GM18519 (cell line): ENCODE measurements around the gene CHURC1.

Experiments used
- ATAC-seq: cut with Tn5 transposase; IDR thresholded peaks from one replicate; pipeline ENCODE4 v1.9.1; 2021; ENCODE audit warnings: mild to moderate bottlenecking, moderate library complexity; ENCODE audit not compliant: unreplicated experiment, low FRiP score

Gene CHURC1

DNA sequence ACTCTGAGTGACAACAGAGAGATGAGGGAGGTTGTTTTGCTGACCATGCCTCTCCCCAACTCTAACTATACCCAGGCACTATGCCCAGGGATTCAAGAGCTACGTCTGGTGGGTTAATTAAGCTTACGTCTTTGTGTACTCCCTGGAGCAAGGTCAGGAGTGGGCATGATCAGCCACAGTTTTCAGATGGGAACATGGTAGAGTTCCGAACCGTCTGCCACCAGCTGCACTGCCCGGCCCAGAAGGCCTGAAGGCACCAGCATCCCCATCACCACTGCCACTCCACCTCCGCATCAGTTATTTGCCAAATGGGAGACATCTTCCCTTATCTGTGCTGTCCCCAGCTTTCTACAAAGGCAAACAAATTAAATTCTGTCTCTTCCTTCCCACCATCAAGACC lies 39.4 kb downstream of the CHURC1 start:
- ATAC-seq = no peak

DNA sequence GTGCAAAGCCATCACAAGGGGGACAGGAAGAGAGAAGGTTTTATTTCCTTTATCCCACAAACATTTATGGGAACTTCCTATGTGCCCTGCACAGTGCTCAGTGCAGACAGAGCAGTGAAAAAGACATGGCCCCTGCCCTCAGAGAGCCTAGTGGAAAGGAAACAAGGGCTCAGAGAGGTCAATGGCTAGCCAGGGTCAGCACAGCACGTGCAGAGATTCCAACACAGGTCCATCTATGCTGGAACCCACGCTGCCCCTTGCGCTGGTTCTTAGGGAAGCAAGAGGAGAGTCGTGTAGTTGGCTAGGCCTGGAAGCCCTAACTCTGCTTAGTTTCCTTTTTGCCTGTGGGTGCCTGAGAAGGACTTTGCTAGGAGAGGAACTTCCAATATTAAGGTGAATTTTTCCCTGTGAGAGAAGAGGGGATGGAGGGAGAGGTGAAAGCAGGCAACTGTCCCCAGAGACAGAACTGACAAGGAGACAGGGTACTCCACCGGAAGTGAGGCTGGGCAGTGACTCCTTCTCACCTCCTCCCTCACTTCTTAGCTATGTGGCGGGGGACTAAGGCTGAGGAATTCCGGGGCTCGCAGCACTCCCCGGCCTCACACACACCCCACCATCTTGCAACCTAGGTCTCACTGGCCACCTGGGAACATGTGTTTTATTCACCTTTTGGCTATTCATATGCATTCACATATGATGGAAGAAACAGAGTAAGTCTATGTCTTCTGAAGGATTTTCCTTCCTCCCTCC lies 40.4 kb downstream of the CHURC1 start:
- no peak for ATAC-seq

DNA sequence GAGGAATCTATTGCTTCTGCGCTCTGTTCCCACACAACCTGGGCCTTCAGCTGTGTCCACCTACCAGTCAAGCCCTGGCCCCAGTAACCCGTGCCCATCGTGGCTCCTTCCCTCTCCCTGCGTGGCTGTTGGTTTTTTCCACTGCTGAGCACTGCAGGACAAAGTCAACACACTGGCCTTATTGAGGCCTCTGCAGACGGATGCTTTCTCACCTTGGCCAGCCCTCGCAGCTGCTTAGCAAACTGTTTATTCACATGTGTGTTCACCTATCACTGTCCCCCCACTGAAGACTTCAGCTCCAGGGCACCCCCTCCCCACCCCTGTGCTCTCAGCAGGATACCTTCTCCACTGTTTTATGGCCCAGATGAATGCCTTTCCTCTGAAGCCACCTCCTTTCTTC lies 41.0 kb downstream of the CHURC1 start:
- ATAC-seq = no peak

DNA sequence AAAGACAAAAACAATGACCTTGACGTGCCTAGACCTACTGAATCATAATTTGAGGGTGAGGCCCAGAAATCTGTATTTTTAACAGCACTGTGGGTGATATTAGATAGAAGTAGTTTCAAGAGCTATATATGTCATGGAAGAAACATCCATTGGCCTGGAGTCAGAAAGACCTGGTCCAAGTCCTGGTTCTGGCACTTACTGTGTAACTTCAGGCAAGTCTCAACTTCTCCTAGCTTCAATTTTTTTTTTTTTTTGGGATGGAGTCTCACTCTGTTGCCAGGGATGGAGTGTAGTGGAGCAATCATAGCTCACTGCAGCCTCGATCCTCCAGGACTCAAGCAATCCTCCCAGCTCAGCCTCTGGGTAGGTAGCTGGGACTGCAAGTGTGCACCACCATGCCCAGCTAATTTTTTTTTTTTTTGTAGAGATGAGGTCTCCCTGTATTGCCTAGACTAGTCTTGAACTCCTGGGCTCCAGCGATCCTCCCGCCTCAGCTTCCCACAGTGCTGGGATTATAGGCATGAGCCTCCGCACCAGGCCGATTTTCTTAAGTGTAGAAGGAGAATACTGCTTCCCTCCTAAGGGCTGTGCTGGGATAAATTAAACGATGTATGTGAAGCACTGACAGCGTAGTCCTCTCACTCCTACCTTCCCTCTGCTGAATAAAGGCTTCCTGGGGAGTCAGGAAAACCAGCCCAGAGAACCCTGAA lies 42.6 kb downstream of the CHURC1 start:
- ATAC-seq = no peak

DNA sequence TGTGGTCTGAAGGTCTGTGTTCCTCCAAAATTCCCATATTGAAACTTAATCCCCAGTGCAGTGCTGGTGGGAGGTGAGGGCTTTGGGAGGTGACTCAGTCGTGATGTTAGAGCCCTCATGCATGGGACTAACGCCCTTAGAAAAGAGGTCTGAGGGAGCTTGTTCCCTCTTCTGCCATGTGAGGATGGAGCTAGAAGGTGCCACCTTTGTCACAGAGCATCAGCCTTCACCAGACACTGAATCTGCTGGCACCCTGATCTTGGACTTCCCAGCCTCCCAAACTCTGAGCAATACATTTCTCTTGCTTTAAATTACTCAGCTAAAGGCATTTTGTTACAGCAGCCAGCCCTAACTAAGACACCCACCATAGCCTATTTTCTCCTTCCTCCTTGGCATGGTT lies 43.9 kb downstream of the CHURC1 start:
- no peak for ATAC-seq

DNA sequence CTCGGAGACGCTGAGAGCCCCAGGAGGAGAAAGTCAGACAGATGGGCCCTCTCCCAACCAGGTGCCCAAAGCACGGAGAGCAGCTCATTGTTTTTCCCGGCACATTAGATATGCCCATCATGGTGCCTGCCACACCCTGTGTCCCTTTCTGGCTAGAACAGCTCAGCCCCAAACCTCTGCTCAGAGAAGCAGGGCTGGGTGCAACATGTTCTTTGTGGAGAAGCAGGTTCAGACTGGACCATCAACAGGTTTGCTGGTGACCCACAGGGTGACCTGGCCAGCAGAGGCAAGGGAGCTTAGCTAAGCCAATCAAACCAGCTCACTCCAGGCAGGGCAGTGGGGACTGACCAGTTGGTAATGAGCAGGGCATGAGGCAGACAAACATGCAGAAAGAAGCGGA lies 44.5 kb downstream of the CHURC1 start:
- no peak for ATAC-seq

DNA sequence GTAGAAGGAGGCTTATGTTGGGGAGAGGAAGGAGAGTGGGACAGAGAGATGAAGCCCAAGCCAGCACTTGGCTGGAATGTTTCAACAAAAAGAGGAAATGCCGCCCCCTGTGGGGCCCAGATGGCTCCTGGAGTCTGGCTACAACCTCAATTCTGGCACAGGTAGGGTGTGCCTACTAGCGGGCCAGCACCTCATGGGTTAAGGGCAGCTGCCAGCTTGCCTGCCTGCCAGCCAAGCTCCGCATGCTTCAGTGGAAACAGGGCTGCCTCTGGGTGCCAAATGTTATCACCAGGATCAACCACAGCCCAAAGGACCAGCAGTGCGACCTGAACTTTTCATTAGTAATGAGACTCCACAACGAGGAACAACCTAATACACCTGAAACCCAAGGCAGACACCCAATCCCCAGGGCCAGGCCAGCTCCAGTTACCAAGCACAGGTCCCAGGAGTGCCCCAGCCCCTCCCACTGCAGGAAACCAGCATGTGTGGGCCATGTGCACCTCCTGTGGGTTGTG lies 46.6 kb downstream of the CHURC1 start:
- no peak for ATAC-seq

DNA sequence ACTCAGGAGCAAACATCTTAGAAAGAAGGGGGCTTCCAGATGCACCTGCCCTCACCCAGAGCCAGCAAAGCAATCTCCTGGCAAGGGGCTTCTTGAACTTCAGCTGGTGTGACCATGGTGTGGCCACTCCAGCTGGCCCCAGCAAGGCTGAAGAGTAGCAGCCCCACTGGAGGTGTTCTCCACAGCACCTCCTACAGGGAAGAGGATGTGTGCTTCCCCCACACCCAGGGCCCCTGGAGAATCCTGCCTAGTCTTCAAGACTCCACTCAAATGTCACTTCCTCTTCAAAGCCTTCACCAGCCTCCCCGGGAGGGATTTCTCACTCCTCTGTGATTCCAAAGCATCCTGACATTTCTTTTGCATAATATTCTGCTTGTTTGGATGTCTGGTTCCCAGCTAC lies 49.4 kb downstream of the CHURC1 start:
- ATAC-seq = no peak

DNA sequence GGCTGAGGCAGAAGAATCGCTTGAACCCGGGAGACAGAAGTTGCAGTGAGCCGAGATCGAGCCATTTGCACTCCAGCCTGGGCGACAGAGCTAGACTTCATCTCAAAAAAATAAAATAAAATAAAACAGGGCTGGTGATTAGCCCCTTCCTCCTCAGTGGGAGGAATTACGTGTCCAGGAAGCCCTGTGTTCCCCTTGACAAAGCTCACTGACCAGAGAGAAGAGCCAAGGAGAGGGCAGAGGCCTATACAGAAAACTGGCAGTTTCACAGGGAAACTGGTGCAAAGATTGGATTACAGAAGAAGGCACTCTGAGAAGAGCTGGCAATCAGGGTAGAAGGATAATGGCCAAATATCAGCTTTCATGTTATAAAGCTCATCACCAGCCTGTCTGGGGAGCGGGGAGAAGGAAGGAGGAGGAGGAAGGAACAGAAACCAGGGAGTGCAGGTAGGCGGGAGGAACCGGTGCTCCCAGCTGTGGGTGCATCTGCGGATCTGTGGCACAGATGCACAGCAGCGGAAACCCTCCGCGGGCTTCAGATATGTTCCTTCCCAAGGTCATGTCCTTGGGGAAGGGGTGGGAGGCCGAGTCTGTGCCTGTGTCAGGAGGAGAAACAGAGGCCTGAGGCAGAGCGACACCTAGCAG lies 51.2 kb downstream of the CHURC1 start:
- no peak for ATAC-seq

DNA sequence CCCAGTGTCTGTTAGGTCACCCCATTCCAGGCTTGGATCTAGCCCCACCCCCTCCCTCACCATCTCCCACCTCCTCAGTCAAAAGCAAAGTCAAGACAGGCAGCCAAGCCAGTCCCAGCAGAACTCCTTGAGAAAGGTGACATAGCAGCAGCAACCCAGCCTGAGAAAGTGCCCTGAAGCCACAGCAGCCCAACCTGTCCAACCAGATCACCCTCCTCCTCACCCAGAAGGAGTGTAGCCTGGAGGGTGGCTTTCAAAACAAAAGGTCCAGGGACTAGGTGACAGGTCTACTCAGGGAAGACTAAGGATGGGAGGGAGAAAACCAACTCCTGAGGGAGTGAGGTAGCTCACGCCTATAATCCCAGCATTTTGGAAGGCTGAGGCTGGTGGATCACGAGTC lies 52.7 kb downstream of the CHURC1 start:
- ATAC-seq = no peak

DNA sequence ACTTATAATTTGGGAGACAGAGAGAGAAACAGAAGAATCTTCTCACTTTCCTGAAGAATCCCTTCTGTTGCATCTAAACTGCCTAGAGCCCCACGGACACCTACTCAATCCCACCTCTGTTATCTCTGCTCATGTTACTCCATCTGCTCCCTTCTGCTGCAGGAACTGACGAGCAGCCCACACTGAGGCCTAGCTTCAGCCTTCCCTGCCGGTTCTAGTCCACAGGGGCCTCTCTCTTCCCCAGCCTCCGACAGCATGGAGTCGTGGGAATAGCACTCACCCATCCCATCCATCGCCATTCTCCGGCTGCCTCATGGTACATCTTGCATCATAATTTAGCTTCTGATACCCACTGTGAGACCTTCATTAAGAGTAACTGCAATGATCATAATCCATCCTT lies 53.9 kb downstream of the CHURC1 start:
- ATAC-seq = no peak

DNA sequence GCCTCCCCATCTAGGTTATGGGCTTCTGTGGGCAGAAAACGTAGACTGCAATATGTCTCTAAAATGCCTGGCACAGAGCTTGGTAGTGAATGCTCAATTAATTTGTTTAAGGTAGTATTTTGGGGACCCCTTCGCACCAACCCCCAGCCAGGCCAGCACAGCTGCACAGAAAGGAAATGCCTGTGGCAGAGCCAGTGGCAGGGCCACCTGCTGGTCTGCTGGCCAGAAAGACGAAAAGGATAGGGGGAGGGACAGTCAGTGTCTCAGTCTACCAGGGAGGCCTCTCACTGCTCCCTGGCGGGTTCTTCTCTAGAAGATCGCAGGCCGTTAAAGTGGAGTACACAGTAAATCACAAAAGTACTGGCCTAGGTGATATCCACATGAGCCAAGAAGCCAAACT lies 54.4 kb downstream of the CHURC1 start:
- ATAC-seq = no peak

DNA sequence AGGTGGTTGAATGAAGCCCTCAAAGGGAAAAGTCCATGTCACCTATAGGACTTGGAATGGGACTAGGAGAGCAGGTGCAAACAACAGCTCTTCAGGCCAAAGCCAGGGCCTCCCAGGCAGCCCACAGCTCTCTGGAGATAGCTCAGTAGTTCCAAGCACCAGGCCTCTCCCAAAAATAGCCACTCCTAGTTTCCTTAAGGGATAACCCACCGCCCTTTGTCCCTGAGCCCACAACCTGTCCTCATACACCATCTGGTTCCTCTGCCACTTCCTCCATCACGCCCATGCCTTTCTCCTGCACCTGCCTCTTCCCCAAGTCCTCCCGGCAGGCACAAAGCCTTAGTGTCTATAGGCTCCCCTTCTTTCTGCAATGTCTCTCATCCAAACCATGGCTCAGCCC lies 55.8 kb downstream of the CHURC1 start:
- no peak for ATAC-seq

DNA sequence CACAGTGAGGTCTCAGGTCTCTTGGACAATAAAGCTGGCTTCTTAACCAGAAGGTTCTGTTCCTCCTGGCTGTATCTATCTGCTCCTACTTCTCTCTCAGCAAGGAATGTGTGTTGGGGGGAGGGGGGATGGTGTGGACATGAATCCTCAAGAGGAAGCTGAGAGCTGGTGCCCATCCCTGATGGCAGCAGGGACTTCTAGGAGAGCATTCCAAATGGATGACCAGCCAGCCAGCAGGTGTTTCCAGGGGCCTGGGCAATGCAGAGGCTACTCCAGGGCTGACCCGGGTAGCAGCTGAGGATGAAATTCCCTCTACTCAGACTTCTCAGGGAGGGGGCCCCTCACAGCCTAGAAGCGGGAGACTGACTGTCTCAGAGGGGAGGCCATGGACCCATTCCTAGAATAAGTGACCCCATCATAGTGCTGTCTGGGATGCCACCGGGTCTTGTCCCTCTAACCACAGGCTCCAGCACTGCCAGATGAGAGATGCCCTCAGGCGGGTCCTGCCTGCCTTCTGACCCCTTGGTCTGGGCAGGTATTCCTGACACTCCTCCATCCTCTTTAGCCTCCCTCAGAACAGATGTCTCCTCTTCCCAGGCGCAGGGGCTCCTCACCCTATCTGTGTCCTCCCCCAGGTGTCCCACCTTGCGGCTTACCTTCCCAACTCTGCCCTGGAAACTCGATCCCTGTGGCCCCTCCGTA lies 56.7 kb downstream of the CHURC1 start:
- ATAC-seq = no peak

DNA sequence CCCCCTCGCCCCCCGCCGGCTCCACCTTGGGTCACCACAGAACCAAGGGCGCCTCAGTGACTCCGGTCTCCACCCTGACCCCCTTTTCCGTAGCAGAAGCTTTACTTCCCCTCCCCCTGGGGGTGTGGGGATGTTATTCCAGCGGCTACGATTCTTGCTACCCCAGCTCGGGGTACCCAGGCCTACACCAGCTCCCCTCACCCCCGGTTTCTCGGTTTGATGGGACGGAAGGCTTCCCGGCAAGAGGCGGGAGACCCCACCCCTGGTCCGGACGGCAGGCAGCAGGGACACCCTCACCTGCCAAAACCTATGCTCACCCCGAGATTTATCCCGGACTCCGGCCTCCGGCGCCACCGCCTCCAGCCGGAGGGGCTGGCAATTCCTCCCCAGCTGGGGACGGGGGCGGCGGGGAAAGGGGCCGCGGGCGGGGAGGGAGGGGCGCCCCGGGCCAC lies 57.3 kb downstream of the CHURC1 start:
- ATAC-seq = no peak

DNA sequence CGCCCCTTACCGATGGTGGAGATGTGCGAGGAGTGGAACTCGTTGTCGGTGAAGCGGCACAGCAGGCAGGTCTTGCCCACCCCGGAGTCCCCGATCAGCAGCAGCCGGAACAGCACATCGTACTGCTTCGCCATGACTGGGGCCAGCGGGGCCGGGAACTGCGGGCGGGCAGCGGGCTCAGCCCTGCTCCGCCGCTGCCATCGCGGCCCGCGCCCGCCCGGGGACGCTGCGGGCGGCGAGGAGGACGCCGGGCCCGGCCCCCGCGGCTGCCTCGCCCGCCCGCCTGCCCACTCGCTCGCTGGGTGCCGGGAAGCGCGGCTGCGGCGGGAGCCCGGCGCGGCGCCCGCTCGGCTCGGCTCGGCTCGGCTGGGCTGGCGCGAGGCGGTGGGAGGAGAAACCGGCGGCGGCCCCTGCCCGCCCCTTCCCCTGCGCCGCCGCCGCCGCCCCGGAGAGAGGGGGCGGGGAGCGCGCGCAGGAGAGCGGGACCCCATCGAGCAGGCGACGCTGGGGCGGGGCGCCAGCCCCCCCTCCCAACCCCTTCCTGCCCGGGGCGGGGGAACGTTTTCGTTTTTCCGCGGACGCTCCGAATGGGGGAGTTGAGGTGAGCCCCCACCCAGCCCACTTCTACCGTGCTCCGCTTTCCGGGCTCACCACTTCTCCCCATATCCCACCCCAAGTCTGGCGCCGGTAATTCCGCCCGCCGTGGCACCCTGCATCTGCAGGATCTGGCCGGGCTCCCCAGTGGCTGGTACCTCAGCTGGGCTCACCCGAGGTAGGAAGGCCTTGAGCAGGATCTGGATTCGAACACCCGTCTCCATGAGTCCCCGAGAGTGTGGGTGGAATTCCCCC lies 57.9 kb downstream of the CHURC1 start, which contains the start of gene RAB15:
TSS of gene RAB15 (minus strand) at position 394 of the 849 bp plus-strand sequence. CDS start at position 134, 260 bp downstream.
- ATAC-seq = no peak

DNA sequence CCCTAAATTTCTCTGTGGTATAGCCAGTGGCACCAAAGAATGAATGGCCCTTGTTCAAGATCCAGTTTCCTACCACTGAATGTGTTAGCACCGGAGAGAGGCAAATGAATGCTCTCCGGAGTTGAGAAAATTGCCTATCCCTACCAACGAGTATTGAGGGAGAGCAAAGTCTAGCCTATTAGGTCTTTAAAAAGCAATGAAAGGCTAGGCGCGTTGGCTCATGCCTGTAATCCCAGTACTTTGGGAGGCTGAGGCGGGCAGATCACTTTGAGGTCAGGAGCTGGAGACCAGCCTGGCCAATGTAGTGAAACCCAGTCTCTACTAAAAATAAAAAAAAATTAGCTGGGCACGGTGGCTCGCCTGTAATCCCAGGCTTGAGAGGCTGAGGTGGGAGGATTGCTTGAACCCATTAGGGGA lies 58.8 kb downstream of the CHURC1 start:
- ATAC-seq = no peak

DNA sequence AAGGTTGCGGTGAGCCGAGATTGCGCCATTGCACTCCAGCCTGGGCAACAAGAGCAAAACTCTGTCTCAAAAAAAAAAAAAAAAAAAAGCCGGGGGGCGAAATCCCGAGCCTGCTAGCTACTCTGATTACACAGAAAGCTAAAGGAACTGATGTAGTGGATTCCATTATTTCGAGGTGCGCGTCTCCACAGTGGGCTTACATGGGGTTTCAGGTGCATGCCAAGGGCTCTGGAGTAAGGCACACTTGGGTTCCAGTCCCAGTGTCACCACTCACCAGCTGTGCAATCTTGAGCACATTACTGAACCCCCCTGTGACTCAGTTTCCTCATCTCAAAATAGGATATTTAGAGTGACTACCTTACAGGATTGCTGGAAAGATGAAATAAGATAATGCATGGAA lies 59.6 kb downstream of the CHURC1 start:
- ATAC-seq = no peak

DNA sequence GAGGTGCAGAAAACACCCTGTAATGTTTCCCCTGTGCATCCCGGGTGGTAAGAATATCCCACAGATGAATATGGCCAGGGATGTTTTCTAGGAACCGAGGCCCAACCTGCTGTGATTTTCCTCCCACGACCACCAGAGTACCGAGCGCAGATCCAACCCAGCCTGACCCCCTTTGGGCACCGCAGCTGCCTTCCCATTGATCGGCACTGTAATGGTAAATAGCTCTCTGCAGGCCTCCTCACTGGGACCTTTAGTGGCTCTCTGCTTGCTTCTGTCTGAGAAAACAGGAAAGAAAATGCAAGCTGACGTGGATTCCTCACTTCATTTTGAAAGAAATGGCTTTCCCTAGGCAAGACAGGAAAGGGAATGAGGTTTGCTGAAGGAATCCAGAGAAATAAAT lies 60.3 kb downstream of the CHURC1 start:
- no peak for ATAC-seq
